B cell (primary cell): ENCODE measurements around the gene CD209. TPM values are rescaled to one million over a fixed set of nuclear protein-coding genes. Genes with fewer than 3 reads are reported as not detected.

Source experiments
- ATAC-seq: fragments of 200-7000 bp; cut with Tn5 transposase; one replicate; pipeline ENCODE4 v1.10.0; 2021; ENCODE audit warnings: low read depth, mild to moderate bottlenecking, moderate number of reproducible peaks, moderate library complexity
- CTCF ChIA-PET: fragments of 350-600 bp; sonication (Branson Sonifier 250); formaldehyde crosslinking; loops from one replicate; lab custom pipeline; 2021; ENCODE audit warnings: antibody characterized with exemption, inconsistent platforms; lab: Charles Lee
- POLR2A ChIA-PET: fragments of 350-600 bp; sonication (Branson Sonifier 250); formaldehyde crosslinking; loops from one replicate; lab custom pipeline; 2021; ENCODE audit warnings: antibody characterized with exemption; lab: Charles Lee
- DNase-seq: peaks from one replicate; pipeline ENCODE4 v3.0.0; 2013
- H2AFZ ChIP-seq: 2 replicates; pipeline ENCODE4 v1.6.1; 2012; ENCODE audit warnings: mild to moderate bottlenecking, low read depth, low read length; ENCODE audit not compliant: insufficient read depth, poor library complexity, severe bottlenecking
- H3K27ac ChIP-seq, 2 donors: 1 replicate in 1 of 2; 2 replicates in 1 of 2; pipeline ENCODE4 v1.5.1; 2012 to 2013; ENCODE audit warnings: low read length in 2 of 2, mild to moderate bottlenecking in 2 of 2, moderate library complexity in 1 of 2
- H3K27me3 ChIP-seq, 4 experiments: fragments of 200-600 bp in 1 of 4; sonication (generic) in 1 of 4; replicated peaks in 1 of 4; 1 replicate in 2 of 4; 2 replicates in 2 of 4; pipeline versions ENCODE4 v1.6.1 to v1.7.0; 2013 to 2016; ENCODE audit warnings: low read length in 3 of 4, mild to moderate bottlenecking in 2 of 4, mixed read lengths in 1 of 4, moderate library complexity in 1 of 4; ENCODE audit not compliant: insufficient read depth in 4 of 4, control insufficient read depth in 3 of 4; ENCODE audit errors: control extremely low read depth in 1 of 4
- H3K36me3 ChIP-seq, 2 experiments: replicated peaks in 1 of 2; 1 replicate in 1 of 2; 2 replicates in 1 of 2; pipeline versions ENCODE4 v1.6.1 to v1.7.1; 2013; ENCODE audit warnings: low read length in 1 of 2; ENCODE audit not compliant: insufficient read depth in 2 of 2, control insufficient read depth in 1 of 2; ENCODE audit errors: control extremely low read depth in 1 of 2, extremely low read depth in 1 of 2
- H3K4me1 ChIP-seq, 2 donors: fragments of 200-600 bp in 1 of 2; sonication (generic) in 1 of 2; 1 replicate in 1 of 2; 2 replicates in 1 of 2; pipeline versions ENCODE4 v1.5.1 to v1.6.1; 2013 to 2017; ENCODE audit warnings: low read length in 2 of 2; ENCODE audit not compliant: control insufficient read depth in 2 of 2, insufficient read depth in 2 of 2
- H3K4me2 ChIP-seq: replicated peaks from 2 replicates; pipeline ENCODE3; 2012; ENCODE audit warnings: mild to moderate bottlenecking, low read depth, low read length; ENCODE audit not compliant: poor library complexity, severe bottlenecking
- H3K4me3 ChIP-seq, 5 experiments: fragments of 200-600 bp in 1 of 5; sonication (generic) in 1 of 5; 1 replicate in 3 of 5; 2 replicates in 2 of 5; pipeline versions ENCODE4 v1.5.1 to v1.7.0; 2011 to 2016; ENCODE audit warnings: low read length in 4 of 5, mild to moderate bottlenecking in 4 of 5, low read depth in 2 of 5, control low read depth in 1 of 5, moderate library complexity in 1 of 5; ENCODE audit not compliant: insufficient read depth in 1 of 5; ENCODE audit errors: control extremely low read depth in 1 of 5, extremely low read depth in 1 of 5
- H3K79me2 ChIP-seq: fragments of 200-600 bp; sonication (generic); one replicate; pipeline ENCODE4 v1.6.0; 2016; ENCODE audit warnings: low read length; ENCODE audit not compliant: control insufficient read depth, insufficient read depth
- H3K9ac ChIP-seq: fragments of 200-600 bp; sonication (generic); 2 replicates; pipeline ENCODE4 v1.6.1; 2017; ENCODE audit warnings: mild to moderate bottlenecking, low read length, moderate library complexity
- H3K9me3 ChIP-seq, 3 donors: one replicate each; pipeline versions ENCODE4 v1.6.1 to v1.7.1; 2013; ENCODE audit warnings: low read length in 2 of 3; ENCODE audit not compliant: control insufficient read depth in 2 of 3, insufficient read depth in 1 of 3; ENCODE audit errors: control extremely low read depth in 1 of 3
- H4K20me1 ChIP-seq: 2 replicates; pipeline ENCODE4 v1.6.0; 2012; ENCODE audit warnings: mild to moderate bottlenecking, low read length; ENCODE audit not compliant: insufficient read depth, control insufficient read depth, poor library complexity, severe bottlenecking
- H3K27ac Mint-ChIP-seq: one replicate; pipeline ENCODE4 v1.8.0; 2021; ENCODE audit warnings: mixed read lengths
- H3K27me3 Mint-ChIP-seq: one replicate; pipeline ENCODE4 v1.8.0; 2021; ENCODE audit warnings: mixed read lengths
- H3K4me1 Mint-ChIP-seq: one replicate; pipeline ENCODE4 v1.8.0; 2021; ENCODE audit warnings: mixed read lengths
- H3K4me3 Mint-ChIP-seq: one replicate; pipeline ENCODE4 v1.8.0; 2021; ENCODE audit warnings: mixed read lengths
- H3K9me3 Mint-ChIP-seq: one replicate; pipeline ENCODE4 v1.8.0; 2022; ENCODE audit warnings: mixed read lengths; ENCODE audit not compliant: insufficient read depth
- CTCF ChIP-seq: fragments of 200-600 bp; IDR thresholded peaks from one replicate; pipeline ENCODE4 v1.8.0; 2022; ENCODE audit warnings: antibody characterized with exemption, mild to moderate bottlenecking
- EZH2 ChIP-seq: IDR thresholded peaks from 2 replicates; pipeline ENCODE4 v1.6.1; 2012; ENCODE audit warnings: borderline replicate concordance, low read depth, mild to moderate bottlenecking, moderate library complexity, low read length; ENCODE audit not compliant: insufficient read depth, poor library complexity, severe bottlenecking
- WGBS: methylation state at CpG from one replicate; pipeline ENCODE4 v1.1.5; 2013; ENCODE audit warnings: missing lambda C conversion rate; ENCODE audit not compliant: insufficient coverage; 5-methylcytosine and 5-hydroxymethylcytosine counted together
- intact Hi-C: fragments of 100-400 bp; cut with micrococcal nuclease; formaldehyde crosslinking; loops from one replicate; pipeline ENCODE4 v1.10.0; 2022
- polyA plus RNA-seq: library from polyadenylated mRNA; depleted of rRNA; stranded (reverse); fragments of >200 nt; gene quantifications from 2 replicates; pipeline ENCODE4 v1.2.3, GENCODE V29; 2012
- total RNA-seq, 2 donors: library from RNA; stranded (reverse); fragments of 120-200 nt in 1 of 2; gene quantifications; 1 replicate in 1 of 2; 2 replicates in 1 of 2; pipeline versions ENCODE4 v1.2.3 to v1.2.4, GENCODE V29; 2013 to 2022

Gene CD209
- total and polyA plus RNA-seq, 2 donors (not counting 1 experiment from before 2014, with no cell fraction given): 0.10 TPM; not detected in 1

- H3K4me3 ChIP-seq: peak overlapping the region in 1 of 5 experiments; percentile 11
- no peaks in the 10 kb centered on the region for H3K36me3 ChIP-seq
- ATAC-seq: no peak
- no peaks in the 10 kb centered on the region for H4K20me1 ChIP-seq
- peaks cover 26% of the 10 kb centered on the region for H3K79me2 ChIP-seq
- CTCF ChIA-PET: interaction anchor here (1.3 kb wide), 1 partner anchor 30 kb away, joined by 5 read pairs; the partner anchor contains the start of gene TRAPPC5
- H3K4me2 ChIP-seq: peak overlapping the region; percentile 48
- TF ChIP-seq EZH2: no peak
- no peak for TF ChIP-seq CTCF
- no peak overlapping the region for H3K27ac ChIP-seq
- 80% methylated on average over 5 of the region's 5 CpGs for WGBS
- peaks cover 70 to 99% of the 10 kb centered on the region in 2 donors for H3K4me1 ChIP-seq
- peak overlapping the region; percentile 6 for H2AFZ ChIP-seq
- H3K9ac ChIP-seq: no peak overlapping the region
- H3K27me3 ChIP-seq: no peaks in the 10 kb centered on the region
- POLR2A ChIA-PET: interaction anchor here (0.6 to 1.4 kb wide), 3 partner anchors 9 to 41 kb away, joined by 3 read pairs; partner anchors contain the start of gene FCER2
- intact Hi-C loops: no loop called here
- peak overlapping the region; percentile 14 for H3K4me3 Mint-ChIP-seq
- no peak for DNase-seq
- H3K4me1 Mint-ChIP-seq: peaks cover 66% of the 10 kb centered on the region
- peak overlapping the region; percentile 62 for H3K27ac Mint-ChIP-seq
- no peaks in the 10 kb centered on the region for H3K9me3 Mint-ChIP-seq
- H3K27me3 Mint-ChIP-seq: no peaks in the 10 kb centered on the region
- H3K9me3 ChIP-seq: peaks cover 0 to 7% (median 0%) of the 10 kb centered on the region in 3 donors
These were observed 36.7 kb downstream of the CD209 start for GRCh38 chr19:7710616-7711015.

GRCh38 chr19:7709932-7710460 lies 37.3 kb downstream of the CD209 start:
- H3K36me3 ChIP-seq: no peaks in the 10 kb centered on the region
- ChIA-PET CTCF (interaction anchor here (1.3 kb wide), 1 partner anchor 29 kb away, joined by 5 read pairs; the partner anchor contains the start of gene TRAPPC5), POLR2A (interaction anchor here (0.7 to 0.9 kb wide), 3 partner anchors 11 to 24 kb away, joined by 3 read pairs; no protein-coding TSS in a partner anchor)
- 78% methylated on average over 1 of the region's 10 CpGs for whole genome bisulfite sequencing
- Mint-ChIP-seq H3K9me3 (no peaks in the 10 kb centered on the region), H3K27me3 (no peaks in the 10 kb centered on the region), H3K4me3 (peak overlapping the region; percentile 32), H3K27ac (peak overlapping the region; percentile 63), H3K4me1 (peaks cover 67% of the 10 kb centered on the region)
- intact Hi-C loops: loop anchor here (10.0 kb wide), 1 partner anchor 365 kb away; the partner anchor contains the start of gene ARHGEF18
- peak overlapping the region; percentile 48 for H3K4me2 ChIP-seq
- H3K27me3 ChIP-seq: no peaks in the 10 kb centered on the region
- no peak overlapping the region for H2AFZ ChIP-seq
- H4K20me1 ChIP-seq: no peaks in the 10 kb centered on the region
- no peak for ATAC-seq
- H3K4me3 ChIP-seq: peak overlapping the region in 1 of 5 experiments; percentile 11
- peaks cover 0 to 2% (median 0%) of the 10 kb centered on the region in 3 donors for H3K9me3 ChIP-seq
- peaks cover 69 to 99% of the 10 kb centered on the region in 2 donors for H3K4me1 ChIP-seq
- TF ChIP-seq CTCF (no peak), EZH2 (no peak)
- peaks cover 32% of the 10 kb centered on the region for H3K79me2 ChIP-seq
- no peak overlapping the region for H3K9ac ChIP-seq
- no peak for DNase-seq
- no peak overlapping the region for H3K27ac ChIP-seq
